HCT116 (cell line): ENCODE data around the gene RSAD2. TPM values are rescaled to one million over a fixed set of nuclear protein-coding genes. Genes with fewer than 3 reads are reported as not detected.

Experiments used
- ATAC-seq: fragments of 200-7000 bp; cut with Tn5 transposase; 2 replicates; pipeline ENCODE4 v1.9.1; 2020; ENCODE audit warnings: mild to moderate bottlenecking, moderate library complexity
- BruUV-seq: library from RNA; stranded (reverse); fragments of 400-500 nt; replicated peaks from 2 replicates; lab custom pipeline; 2021; lab: Mats Ljungman, UMichigan
- CTCF ChIA-PET: fragments of 300-600 bp; sonication (Branson Sonifier 250); formaldehyde crosslinking; loops from one replicate; lab custom pipeline; 2021; ENCODE audit warnings: antibody characterized with exemption; lab: Charles Lee
- POLR2A ChIA-PET: fragments of 300-600, 350-600 bp; sonication (Branson Sonifier 250); formaldehyde crosslinking; loops from one replicate; lab custom pipeline; 2021; ENCODE audit warnings: antibody characterized with exemption; lab: Charles Lee
- RAD21 ChIA-PET, 2 experiments: fragments of 300-600 bp; sonication (Branson Sonifier 250); formaldehyde crosslinking; loops; one replicate each; lab custom pipeline; 2023; ENCODE audit warnings: low total read pairs in 2 of 2; ENCODE audit not compliant: uncharacterized antibody in 2 of 2, unreplicated experiment in 2 of 2, low non-redundant PET in 1 of 2; lab: Charles Lee
- DNase-seq: peaks from one replicate; pipeline ENCODE4 v3.0.0-alpha.2; 2010; ENCODE audit warnings: low read depth, low spot score
- H2AFZ ChIP-seq: fragments of 200-600 bp; shearing (Covaris generic), sonication (generic); 2 replicates; pipeline ENCODE4 v1.6.1; 2017; ENCODE audit warnings: low read depth, mixed run types, mixed read lengths, antibody characterized with exemption, low read length; ENCODE audit not compliant: poor library complexity, severe bottlenecking
- H3K27ac ChIP-seq: 2 replicates; pipeline ENCODE4 v1.5.1; 2012; ENCODE audit warnings: low read depth, low read length
- H3K27me3 ChIP-seq: fragments of 200-600 bp; sonication (generic); 2 replicates; pipeline ENCODE4 v1.6.1; 2016; ENCODE audit warnings: mixed run types, low read length, mixed read lengths; ENCODE audit not compliant: insufficient read depth
- H3K36me3 ChIP-seq, 2 experiments: fragments of 200-500 bp in 1 of 2; fragments of 200-600 bp in 1 of 2; sonication (Bioruptor generic) in 1 of 2; sonication (generic) in 1 of 2; 2 replicates each; pipeline versions ENCODE4 v1.5.1 to v1.6.1; 2014 to 2016; ENCODE audit warnings: low read length in 2 of 2, inconsistent platforms in 1 of 2, mixed read lengths in 1 of 2, mixed run types in 1 of 2; ENCODE audit not compliant: insufficient read depth in 2 of 2, control insufficient read depth in 1 of 2
- H3K4me1 ChIP-seq, 2 experiments: fragments of 200-600 bp in 1 of 2; sonication (generic) in 1 of 2; 2 replicates each; pipeline versions ENCODE4 v1.5.1 to v1.6.1; 2012 to 2017; ENCODE audit warnings: low read length in 2 of 2, inconsistent platforms in 1 of 2, mild to moderate bottlenecking in 1 of 2, mixed read lengths in 1 of 2, mixed run types in 1 of 2, moderate library complexity in 1 of 2; ENCODE audit not compliant: insufficient read depth in 2 of 2, control insufficient read depth in 1 of 2
- H3K4me2 ChIP-seq: fragments of 200-600 bp; sonication (generic); 2 replicates; pipeline ENCODE4 v1.6.1; 2017; ENCODE audit warnings: mixed run types, low read length, mixed read lengths
- H3K4me3 ChIP-seq, 2 experiments: fragments of 200-600 bp in 1 of 2; sonication (generic) in 1 of 2; replicated peaks in 1 of 2; 2 replicates each; pipeline ENCODE4 v1.5.1; 2011 to 2016; ENCODE audit warnings: low read length in 2 of 2, control low read depth in 1 of 2, low read depth in 1 of 2, mild to moderate bottlenecking in 1 of 2, mixed read lengths in 1 of 2, mixed run types in 1 of 2
- H3K79me2 ChIP-seq: fragments of 200-600 bp; sonication (generic); 2 replicates; pipeline ENCODE4 v1.6.1; 2017; ENCODE audit warnings: mild to moderate bottlenecking, mixed run types, low read length, moderate library complexity, mixed read lengths; ENCODE audit not compliant: insufficient read depth
- H3K9ac ChIP-seq: fragments of 200-600 bp; sonication (generic); 2 replicates; pipeline ENCODE4 v1.6.1; 2016; ENCODE audit warnings: low read length, mixed read lengths
- H3K9me2 ChIP-seq: fragments of 200-600 bp; sonication (generic), shearing (Covaris generic); 2 replicates; pipeline ENCODE4 v1.6.1; 2017; ENCODE audit warnings: mixed run types, mild to moderate bottlenecking, moderate library complexity; ENCODE audit not compliant: insufficient read depth
- H3K9me3 ChIP-seq, 2 experiments: fragments of 200-500 bp in 1 of 2; fragments of 200-600 bp in 1 of 2; sonication (Bioruptor generic) in 1 of 2; sonication (generic) in 1 of 2; 2 replicates each; pipeline ENCODE4 v1.6.1; 2014 to 2017; ENCODE audit warnings: low read length in 2 of 2, mixed read lengths in 2 of 2, inconsistent platforms in 1 of 2, low read depth in 1 of 2, mild to moderate bottlenecking in 1 of 2, mixed run types in 1 of 2, moderate library complexity in 1 of 2; ENCODE audit not compliant: control insufficient read depth in 1 of 2, insufficient read depth in 1 of 2
- H4K20me1 ChIP-seq: fragments of 200-600 bp; sonication (generic), shearing (Covaris generic); 2 replicates; pipeline ENCODE4 v1.6.1; 2017; ENCODE audit warnings: mixed run types, mild to moderate bottlenecking, moderate library complexity; ENCODE audit not compliant: insufficient read depth
- CEBPB ChIP-seq: IDR thresholded peaks from 2 replicates; pipeline ENCODE4 v1.6.1; 2012; ENCODE audit warnings: low read depth
- EGR1 ChIP-seq: IDR thresholded peaks from 2 replicates; pipeline ENCODE4 v1.6.1; 2012; ENCODE audit warnings: low read depth
- EZH2phosphoT487 ChIP-seq: fragments of 200-600 bp; IDR thresholded peaks from 2 replicates; pipeline ENCODE4 v1.6.1; 2018; ENCODE audit warnings: antibody characterized with exemption, borderline replicate concordance
- JUND ChIP-seq: IDR thresholded peaks from 2 replicates; pipeline ENCODE4 v1.6.1; 2012
- POLR2A ChIP-seq: IDR thresholded peaks from 2 replicates; pipeline ENCODE4 v1.7.0; 2011; ENCODE audit warnings: borderline replicate concordance; ENCODE audit not compliant: insufficient read depth, insufficient read length; ENCODE audit errors: extremely low read depth
- POLR2AphosphoS5 ChIP-seq: IDR thresholded peaks from 2 replicates; pipeline ENCODE4 v1.6.1; 2011; ENCODE audit warnings: mild to moderate bottlenecking, low read depth, low read length, moderate library complexity
- RAD21 ChIP-seq: IDR thresholded peaks from 2 replicates; pipeline ENCODE4 v1.6.1; 2012; ENCODE audit warnings: low read depth, mild to moderate bottlenecking
- SP1 ChIP-seq: IDR thresholded peaks from 2 replicates; pipeline ENCODE4 v1.6.1; 2012; ENCODE audit warnings: low read depth
- ZFX ChIP-seq: fragments of 450-650 bp; IDR thresholded peaks from 2 replicates; pipeline ENCODE4 v1.6.1; 2017
- ZNF274 ChIP-seq: fragments of 200-500 bp; sonication (Bioruptor generic); IDR thresholded peaks from 2 replicates; pipeline ENCODE4 v1.6.1; 2014; ENCODE audit warnings: mild to moderate bottlenecking, low read depth, low read length, inconsistent platforms
- intact Hi-C: fragments of 100-400 bp; cut with micrococcal nuclease; formaldehyde crosslinking; loops from 2 replicates; pipeline ENCODE4 v1.10.0; 2022
- total RNA-seq: library from RNA; stranded (reverse); gene quantifications from one replicate; pipeline ENCODE4 v1.2.1, GENCODE V29; 2021; ENCODE audit not compliant: unreplicated experiment
- TF ChIP-seq, protein P1 (sequence below): IDR thresholded peaks from 2 replicates; pipeline ENCODE4 v1.6.1; 2012; ENCODE audit warnings: low read depth
- TF ChIP-seq, protein P2 (sequence below): IDR thresholded peaks from 2 replicates; pipeline ENCODE4 v1.6.1; 2011; ENCODE audit warnings: mild to moderate bottlenecking, low read length, moderate library complexity; ENCODE audit not compliant: insufficient replicate concordance; ENCODE audit errors: extremely low read depth

RSAD2 gene
- total RNA-seq, 1 experiment from 2014 or later, result not detected

DNA sequence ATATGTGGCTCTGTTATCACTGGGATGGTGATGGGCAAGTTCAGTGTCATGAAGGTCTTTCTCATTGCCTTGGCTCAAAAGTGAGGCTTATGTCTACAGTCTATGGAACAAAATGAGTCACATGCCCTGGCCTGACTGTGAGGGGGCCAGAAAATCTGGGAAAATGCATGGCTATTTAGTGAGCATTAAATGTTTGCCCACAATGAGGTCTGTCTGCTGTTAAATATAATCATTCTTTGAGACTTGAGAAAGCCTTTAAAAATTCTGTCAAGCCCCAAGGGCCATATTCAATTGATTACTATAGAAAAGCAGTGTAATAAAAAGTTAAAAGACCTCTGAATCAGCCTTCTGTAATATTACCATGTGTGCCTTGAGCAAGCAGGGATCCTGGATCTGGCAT is 34.1 kb downstream of the RSAD2 start:
- no TSS peak for BruUV-seq
- no peaks in the 10 kb centered on the region for H3K36me3 ChIP-seq
- no peak overlapping the region for H3K9ac ChIP-seq
- H3K9me2 ChIP-seq, result no peaks in the 10 kb centered on the region
- H3K4me3 ChIP-seq, result no peak overlapping the region
- DNase-seq, result no peak
- H3K27me3 ChIP-seq, result peaks cover 5% of the 10 kb centered on the region; the same call in 1 of the 2 replicates
- ATAC-seq, result no peak
- RAD21 ChIA-PET, result no interaction called here
- TF ChIP-seq POLR2AphosphoS5 (no peak), ZNF274 (no peak), JUND (no peak), EGR1 (no peak), POLR2A (no peak), RAD21 (no peak), SP1 (no peak), ZFX (no peak), CEBPB (no peak), EZH2phosphoT487 (no peak)
- TF ChIP-seq, protein P1, sequence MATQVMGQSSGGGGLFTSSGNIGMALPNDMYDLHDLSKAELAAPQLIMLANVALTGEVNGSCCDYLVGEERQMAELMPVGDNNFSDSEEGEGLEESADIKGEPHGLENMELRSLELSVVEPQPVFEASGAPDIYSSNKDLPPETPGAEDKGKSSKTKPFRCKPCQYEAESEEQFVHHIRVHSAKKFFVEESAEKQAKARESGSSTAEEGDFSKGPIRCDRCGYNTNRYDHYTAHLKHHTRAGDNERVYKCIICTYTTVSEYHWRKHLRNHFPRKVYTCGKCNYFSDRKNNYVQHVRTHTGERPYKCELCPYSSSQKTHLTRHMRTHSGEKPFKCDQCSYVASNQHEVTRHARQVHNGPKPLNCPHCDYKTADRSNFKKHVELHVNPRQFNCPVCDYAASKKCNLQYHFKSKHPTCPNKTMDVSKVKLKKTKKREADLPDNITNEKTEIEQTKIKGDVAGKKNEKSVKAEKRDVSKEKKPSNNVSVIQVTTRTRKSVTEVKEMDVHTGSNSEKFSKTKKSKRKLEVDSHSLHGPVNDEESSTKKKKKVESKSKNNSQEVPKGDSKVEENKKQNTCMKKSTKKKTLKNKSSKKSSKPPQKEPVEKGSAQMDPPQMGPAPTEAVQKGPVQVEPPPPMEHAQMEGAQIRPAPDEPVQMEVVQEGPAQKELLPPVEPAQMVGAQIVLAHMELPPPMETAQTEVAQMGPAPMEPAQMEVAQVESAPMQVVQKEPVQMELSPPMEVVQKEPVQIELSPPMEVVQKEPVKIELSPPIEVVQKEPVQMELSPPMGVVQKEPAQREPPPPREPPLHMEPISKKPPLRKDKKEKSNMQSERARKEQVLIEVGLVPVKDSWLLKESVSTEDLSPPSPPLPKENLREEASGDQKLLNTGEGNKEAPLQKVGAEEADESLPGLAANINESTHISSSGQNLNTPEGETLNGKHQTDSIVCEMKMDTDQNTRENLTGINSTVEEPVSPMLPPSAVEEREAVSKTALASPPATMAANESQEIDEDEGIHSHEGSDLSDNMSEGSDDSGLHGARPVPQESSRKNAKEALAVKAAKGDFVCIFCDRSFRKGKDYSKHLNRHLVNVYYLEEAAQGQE, result no peak
- TF ChIP-seq, protein P2, sequence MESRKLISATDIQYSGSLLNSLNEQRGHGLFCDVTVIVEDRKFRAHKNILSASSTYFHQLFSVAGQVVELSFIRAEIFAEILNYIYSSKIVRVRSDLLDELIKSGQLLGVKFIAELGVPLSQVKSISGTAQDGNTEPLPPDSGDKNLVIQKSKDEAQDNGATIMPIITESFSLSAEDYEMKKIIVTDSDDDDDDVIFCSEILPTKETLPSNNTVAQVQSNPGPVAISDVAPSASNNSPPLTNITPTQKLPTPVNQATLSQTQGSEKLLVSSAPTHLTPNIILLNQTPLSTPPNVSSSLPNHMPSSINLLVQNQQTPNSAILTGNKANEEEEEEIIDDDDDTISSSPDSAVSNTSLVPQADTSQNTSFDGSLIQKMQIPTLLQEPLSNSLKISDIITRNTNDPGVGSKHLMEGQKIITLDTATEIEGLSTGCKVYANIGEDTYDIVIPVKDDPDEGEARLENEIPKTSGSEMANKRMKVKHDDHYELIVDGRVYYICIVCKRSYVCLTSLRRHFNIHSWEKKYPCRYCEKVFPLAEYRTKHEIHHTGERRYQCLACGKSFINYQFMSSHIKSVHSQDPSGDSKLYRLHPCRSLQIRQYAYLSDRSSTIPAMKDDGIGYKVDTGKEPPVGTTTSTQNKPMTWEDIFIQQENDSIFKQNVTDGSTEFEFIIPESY, result no peak
- TF ChIP-seq, all 23 proteins: peak for 0
- no peak overlapping the region for H3K4me2 ChIP-seq
- POLR2A ChIA-PET, result no interaction called here
- no peaks in the 10 kb centered on the region for H3K79me2 ChIP-seq
- H3K4me1 ChIP-seq, result peaks cover 4 to 16% of the 10 kb centered on the region in 2 experiments; a peak in 3 of 4 replicates
- H3K27ac ChIP-seq, result no peak overlapping the region
- no peak overlapping the region for H2AFZ ChIP-seq
- intact Hi-C loops, result no loop called here
- no peaks in the 10 kb centered on the region for H3K9me3 ChIP-seq
- H4K20me1 ChIP-seq, result no peaks in the 10 kb centered on the region
- CTCF ChIA-PET, result no interaction called here
